SK-N-SH treated with all-trans-retinoic acid at 6 μM for 48 hours (cell line): ENCODE measurements around the gene MESP1.

Experiments
- CREB5 ChIP-seq: fragments of 250-450 bp; sonication (Bioruptor Pico); IDR thresholded peaks from 2 replicates; pipeline ENCODE4 v1.5.1; 2020; ENCODE audit warnings: low read depth, mild to moderate bottlenecking, moderate library complexity
- ESRRG ChIP-seq: fragments of 250-450 bp; sonication (Bioruptor Pico); IDR thresholded peaks from 2 replicates; pipeline ENCODE4 v1.6.1; 2021; ENCODE audit warnings: mild to moderate bottlenecking
- SNAI2 ChIP-seq: fragments of 250-450 bp; sonication (Bioruptor Pico); IDR thresholded peaks from 2 replicates; pipeline ENCODE4 v1.5.0; 2020; ENCODE audit warnings: mild to moderate bottlenecking, moderate library complexity
- TOX ChIP-seq: fragments of 250-450 bp; sonication (Bioruptor Pico); IDR thresholded peaks from 2 replicates; pipeline ENCODE4 v1.8.0; 2021; ENCODE audit warnings: mild to moderate bottlenecking, moderate library complexity, borderline replicate concordance
- ZFP30 ChIP-seq: fragments of 450-650 bp; formaldehyde crosslinking; IDR thresholded peaks from 2 replicates; pipeline ENCODE4 v1.5.0; 2022; ENCODE audit warnings: mild to moderate bottlenecking, moderate library complexity

DNA sequence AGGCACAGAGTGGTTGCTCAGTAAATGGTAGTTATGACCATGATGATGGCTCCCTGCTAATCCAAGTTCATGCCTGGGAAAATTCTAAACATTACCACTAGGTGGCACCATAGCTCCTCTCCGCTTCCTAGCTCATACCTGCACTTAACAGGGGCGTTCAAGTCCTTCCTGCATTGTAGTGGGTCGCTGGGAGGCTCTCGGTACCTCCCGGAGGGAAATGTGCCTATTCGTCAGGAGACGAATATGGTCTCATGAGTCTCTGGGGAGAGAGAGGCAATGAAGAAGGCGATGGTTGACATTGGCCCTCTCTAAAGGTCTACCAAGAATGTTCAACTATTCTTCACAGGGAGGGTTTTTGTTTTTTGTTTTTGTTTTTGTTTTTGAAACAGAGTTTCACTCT is 10.9 kb downstream of the MESP1 start:
- TF ChIP-seq SNAI2 (CRISPR knock-in tag): no peak
- TF ChIP-seq ESRRG (CRISPR knock-in tag): no peak
- TF ChIP-seq ZFP30 (CRISPR knock-in tag): no peak
- no peak for TF ChIP-seq TOX (CRISPR knock-in tag)
- TF ChIP-seq CREB5 (CRISPR knock-in tag): no peak
